Lower leg skin (tissue), 4 donors: ENCODE data around the gene GPC6. TPM values are rescaled to one million over a fixed set of nuclear protein-coding genes. Genes with fewer than 3 reads are reported as not detected.

Experiments used
- DNase-seq, 2 donors: peaks; one replicate each; pipeline ENCODE4 v3.0.0-alpha.2; 2019; ENCODE audit warnings: low spot score in 2 of 2
- H3K4me3 ChIP-seq: fragments of 200-600 bp; sonication (generic); 2 replicates; pipeline ENCODE4 v1.5.1; 2017; ENCODE audit warnings: mild to moderate bottlenecking, low read depth; ENCODE audit not compliant: poor library complexity, severe bottlenecking
- POLR2A ChIP-seq, 2 donors: fragments of 450-650 bp; IDR thresholded peaks; one replicate each; pipeline ENCODE4 v1.6.1; 2016 to 2017; ENCODE audit warnings: antibody characterized with exemption in 2 of 2, mild to moderate bottlenecking in 1 of 2, moderate library complexity in 1 of 2
- WGBS, 2 donors: methylation state at CpG; one replicate each; pipeline ENCODE4 v1.1.5; 2018; 5-methylcytosine and 5-hydroxymethylcytosine counted together
- intact Hi-C: fragments of 100-400 bp; cut with DNase I; formaldehyde crosslinking; loops from one replicate; pipeline ENCODE4 v1.15.0; 2023; ENCODE audit warnings: low total_unique reads
- total RNA-seq, 4 donors: library from RNA; depleted of rRNA; stranded (reverse); fragments of >200 nt; gene quantifications; one replicate each; pipeline ENCODE4 v1.1.0, GENCODE V29; 2016
- TF ChIP-seq, protein P1 (sequence below), 3 donors: fragments of 450-650 bp; IDR thresholded peaks; one replicate each; pipeline ENCODE4 v1.5.1; 2016; ENCODE audit warnings: antibody characterized with exemption in 3 of 3, mild to moderate bottlenecking in 3 of 3, moderate library complexity in 2 of 3

The GPC6 gene
- total RNA-seq, result 1 to 10 TPM; 1.4 to 5.2 (median 2.5) TPM

DNA sequence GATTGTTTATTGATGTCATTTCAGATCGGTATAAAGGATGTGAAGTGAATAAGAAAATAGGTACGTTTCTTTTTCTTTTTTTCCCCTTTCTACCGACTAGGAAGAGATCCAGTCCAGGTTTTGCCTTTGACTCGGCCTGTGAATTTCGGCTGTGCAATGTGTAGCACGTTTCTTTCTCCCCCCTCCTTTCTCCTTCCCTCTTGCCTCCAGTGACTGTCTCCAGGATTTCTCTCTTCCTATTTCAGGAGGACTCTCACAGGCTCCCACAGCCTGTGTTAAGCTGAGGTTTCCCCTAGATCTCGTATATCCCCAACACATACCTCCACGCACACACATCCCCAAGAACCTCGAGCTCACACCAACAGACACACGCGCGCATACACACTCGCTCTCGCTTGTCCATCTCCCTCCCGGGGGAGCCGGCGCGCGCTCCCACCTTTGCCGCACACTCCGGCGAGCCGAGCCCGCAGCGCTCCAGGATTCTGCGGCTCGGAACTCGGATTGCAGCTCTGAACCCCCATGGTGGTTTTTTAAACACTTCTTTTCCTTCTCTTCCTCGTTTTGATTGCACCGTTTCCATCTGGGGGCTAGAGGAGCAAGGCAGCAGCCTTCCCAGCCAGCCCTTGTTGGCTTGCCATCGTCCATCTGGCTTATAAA, at the start of gene GPC6:
GPC6 (plus strand) TSS at position 185 of the 657 bp plus-strand sequence.
- 0 to 4% methylated on average over 31 of the region's 31 CpGs for WGBS, 2 donors
- TF ChIP-seq, protein P1, sequence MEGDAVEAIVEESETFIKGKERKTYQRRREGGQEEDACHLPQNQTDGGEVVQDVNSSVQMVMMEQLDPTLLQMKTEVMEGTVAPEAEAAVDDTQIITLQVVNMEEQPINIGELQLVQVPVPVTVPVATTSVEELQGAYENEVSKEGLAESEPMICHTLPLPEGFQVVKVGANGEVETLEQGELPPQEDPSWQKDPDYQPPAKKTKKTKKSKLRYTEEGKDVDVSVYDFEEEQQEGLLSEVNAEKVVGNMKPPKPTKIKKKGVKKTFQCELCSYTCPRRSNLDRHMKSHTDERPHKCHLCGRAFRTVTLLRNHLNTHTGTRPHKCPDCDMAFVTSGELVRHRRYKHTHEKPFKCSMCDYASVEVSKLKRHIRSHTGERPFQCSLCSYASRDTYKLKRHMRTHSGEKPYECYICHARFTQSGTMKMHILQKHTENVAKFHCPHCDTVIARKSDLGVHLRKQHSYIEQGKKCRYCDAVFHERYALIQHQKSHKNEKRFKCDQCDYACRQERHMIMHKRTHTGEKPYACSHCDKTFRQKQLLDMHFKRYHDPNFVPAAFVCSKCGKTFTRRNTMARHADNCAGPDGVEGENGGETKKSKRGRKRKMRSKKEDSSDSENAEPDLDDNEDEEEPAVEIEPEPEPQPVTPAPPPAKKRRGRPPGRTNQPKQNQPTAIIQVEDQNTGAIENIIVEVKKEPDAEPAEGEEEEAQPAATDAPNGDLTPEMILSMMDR (IDR thresholded peaks at IDR 0.05), result no peak
- TF ChIP-seq POLR2A (IDR thresholded peaks at IDR 0.05), result no peak
- peak within 1 kb of the TSS; percentile 26 for H3K4me3 ChIP-seq
- intact Hi-C loops, result no loop called here
- DNase-seq, result no peak

DNA sequence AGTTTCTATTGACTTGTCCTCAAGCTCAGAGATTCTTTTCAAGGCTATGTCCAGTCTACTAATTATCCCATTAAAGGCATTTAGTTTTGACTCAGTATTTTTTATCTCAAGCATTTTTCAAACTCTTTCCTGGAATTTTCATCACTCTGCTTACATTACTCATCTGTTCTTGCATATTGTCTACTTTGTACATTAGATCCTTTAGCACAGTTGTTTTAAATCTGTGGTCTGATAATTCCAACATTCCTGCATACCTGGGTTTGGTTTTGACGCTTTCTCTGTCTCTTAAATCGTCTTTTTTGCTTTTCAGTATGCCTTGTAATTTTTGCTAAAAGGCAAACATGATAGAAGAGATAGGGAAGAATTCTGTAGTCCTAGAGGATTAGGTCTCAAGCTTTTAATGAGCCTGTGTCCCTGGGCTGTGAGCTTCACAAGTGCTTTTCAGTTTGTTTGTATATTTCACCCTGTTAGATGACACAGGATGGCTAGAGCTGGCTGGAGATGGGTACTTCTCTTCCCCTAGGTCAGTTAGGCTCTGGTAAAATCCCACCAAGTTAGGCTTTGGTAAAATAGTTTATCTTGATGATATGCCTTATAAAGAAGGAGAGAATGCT, 46.1 kb upstream of the GPC6 start:
- no peak overlapping the region for H3K4me3 ChIP-seq
- TF ChIP-seq, protein P1 (IDR thresholded peaks at IDR 0.05), result no peak
- no peak for TF ChIP-seq POLR2A (IDR thresholded peaks at IDR 0.05)
- intact Hi-C loops, result no loop called here
- DNase-seq, result no peak
- WGBS, 2 donors, result 22 to 37% methylated on average over 2 of the region's 2 CpGs

GRCh38 chr13:93182406-93182805, 44.2 kb upstream of the GPC6 start:
- WGBS, 2 donors, result 88 to 91% methylated on average over 3 of the region's 3 CpGs
- no peak for DNase-seq
- TF ChIP-seq POLR2A (IDR thresholded peaks at IDR 0.05), result no peak
- TF ChIP-seq, protein P1 (IDR thresholded peaks at IDR 0.05), result no peak
- no peak overlapping the region for H3K4me3 ChIP-seq
- intact Hi-C loops, result no loop called here

DNA sequence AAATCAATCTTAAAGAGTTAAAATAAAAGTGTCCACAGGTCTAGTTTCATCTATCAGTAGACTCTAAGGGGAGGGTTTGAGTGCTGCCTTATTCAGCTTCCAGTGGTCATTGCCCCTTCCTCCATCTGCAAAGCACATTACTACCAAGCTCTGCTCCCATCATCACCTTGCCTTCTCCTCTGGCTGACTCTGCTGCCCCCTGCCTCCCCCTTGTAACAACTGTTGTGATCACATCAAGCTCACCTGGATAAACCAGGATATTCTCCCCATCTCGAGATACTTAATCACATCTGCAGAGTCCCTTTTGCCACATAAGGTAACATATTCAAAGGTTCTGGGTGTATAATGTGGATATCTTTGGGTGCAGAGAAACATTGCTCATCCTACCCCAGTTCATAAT, 43.3 kb upstream of the GPC6 start:
- no peak for DNase-seq
- TF ChIP-seq, protein P1 (IDR thresholded peaks at IDR 0.05), result no peak
- no peak for TF ChIP-seq POLR2A (IDR thresholded peaks at IDR 0.05)
- 59 to 83% methylated on average over 1 of the region's 1 CpG for WGBS, 2 donors
- intact Hi-C loops, result no loop called here
- no peak overlapping the region for H3K4me3 ChIP-seq

DNA sequence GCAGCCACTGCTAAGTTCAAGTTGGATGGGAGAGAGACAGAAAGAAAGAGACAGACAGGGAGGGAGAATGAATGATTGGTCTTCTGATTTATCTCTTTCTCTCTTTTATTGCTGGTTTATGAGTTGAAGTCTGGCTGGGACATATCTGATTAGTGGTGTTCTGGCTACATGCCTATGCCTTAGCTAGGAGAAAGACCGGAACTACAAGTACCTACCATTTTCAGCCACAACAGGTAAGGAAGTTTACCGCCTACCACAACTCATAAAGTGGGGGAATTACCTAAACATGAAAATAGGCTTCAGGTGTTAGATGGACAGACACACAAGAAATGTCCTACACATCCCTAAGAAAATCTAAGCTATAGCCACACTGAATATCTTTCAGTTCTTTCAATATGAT, 36.6 kb upstream of the GPC6 start:
- WGBS, 2 donors, result 77 to 79% methylated on average over 2 of the region's 2 CpGs
- no peak for DNase-seq
- intact Hi-C loops, result no loop called here

More for the DNA sequence above, 36.6 kb upstream of the GPC6 start:
- no peak for TF ChIP-seq POLR2A (IDR thresholded peaks at IDR 0.05)
- TF ChIP-seq, protein P1 (IDR thresholded peaks at IDR 0.05), result no peak
- no peak overlapping the region for H3K4me3 ChIP-seq
